WTC11 (cell line): ENCODE measurements around the gene FMN2. TPM values are rescaled to one million over a fixed set of nuclear protein-coding genes. Genes with fewer than 3 reads are reported as not detected.

Source experiments
- ATAC-seq: fragments of 200-7000 bp; cut with Tn5 transposase; 2 replicates; pipeline ENCODE4 v1.10.0; 2021; ENCODE audit warnings: mild to moderate bottlenecking, moderate library complexity
- CTCF ChIA-PET: fragments of 300-600 bp; sonication (Branson Sonifier 250); formaldehyde crosslinking; loops from one replicate; lab custom pipeline; 2021; ENCODE audit warnings: antibody characterized with exemption; lab: Charles Lee
- POLR2A ChIA-PET: fragments of 350-600 bp; sonication (Branson Sonifier 250); formaldehyde crosslinking; loops from one replicate; lab custom pipeline; 2021; ENCODE audit warnings: antibody characterized with exemption; lab: Charles Lee
- DNase-seq: peaks from one replicate; pipeline ENCODE4 v3.0.0; 2021; ENCODE audit warnings: low spot score
- H3K27ac Mint-ChIP-seq: 2 replicates; pipeline ENCODE4 v1.8.0; 2021; ENCODE audit warnings: mixed read lengths
- H3K27me3 Mint-ChIP-seq: 2 replicates; pipeline ENCODE4 v1.8.0; 2021; ENCODE audit warnings: low read depth, mild to moderate bottlenecking, moderate library complexity, mixed read lengths
- H3K36me3 Mint-ChIP-seq: 2 replicates; pipeline ENCODE4 v1.8.0; 2021; ENCODE audit warnings: mixed read lengths
- H3K4me1 Mint-ChIP-seq: 2 replicates; pipeline ENCODE4 v1.8.0; 2022; ENCODE audit warnings: mixed read lengths
- H3K4me3 Mint-ChIP-seq: 2 replicates; pipeline ENCODE4 v1.8.0; 2021; ENCODE audit warnings: mild to moderate bottlenecking, moderate library complexity, mixed read lengths
- H3K9me3 Mint-ChIP-seq: 2 replicates; pipeline ENCODE4 v1.8.0; 2021; ENCODE audit warnings: mixed read lengths
- CREM ChIP-seq: sonication (generic); formaldehyde crosslinking; IDR thresholded peaks from 2 replicates; pipeline ENCODE4 v1.8.1; 2022; ENCODE audit warnings: mild to moderate bottlenecking, missing genetic modification reagents, moderate library complexity
- ELF4 ChIP-seq: sonication (generic); formaldehyde crosslinking; IDR thresholded peaks from 2 replicates; pipeline ENCODE4 v1.8.1; 2022; ENCODE audit warnings: low read depth, mild to moderate bottlenecking, moderate library complexity, missing genetic modification reagents
- ESRRA ChIP-seq: sonication (generic); formaldehyde crosslinking; IDR thresholded peaks from 2 replicates; pipeline ENCODE4 v1.8.1; 2022; ENCODE audit warnings: mild to moderate bottlenecking, missing genetic modification reagents, borderline replicate concordance
- ETV6 ChIP-seq: sonication (generic); formaldehyde crosslinking; IDR thresholded peaks from 2 replicates; pipeline ENCODE4 v1.8.1; 2022; ENCODE audit warnings: mild to moderate bottlenecking, missing genetic modification reagents
- FOXJ3 ChIP-seq: sonication (generic); formaldehyde crosslinking; IDR thresholded peaks from 2 replicates; pipeline ENCODE4 v1.9.0; 2021; ENCODE audit warnings: missing genetic modification reagents, mild to moderate bottlenecking, borderline replicate concordance
- FOXP1 ChIP-seq: sonication (generic); formaldehyde crosslinking; IDR thresholded peaks from 2 replicates; pipeline ENCODE4 v1.8.0; 2022; ENCODE audit warnings: missing genetic modification reagents, mild to moderate bottlenecking, moderate library complexity, borderline replicate concordance
- KAT7 ChIP-seq: sonication (generic); formaldehyde crosslinking; IDR thresholded peaks from 2 replicates; pipeline ENCODE4 v1.8.1; 2023; ENCODE audit warnings: missing genetic modification reagents, mild to moderate bottlenecking, borderline replicate concordance
- MXD4 ChIP-seq: fragments of 250-450 bp; sonication (Bioruptor Pico); IDR thresholded peaks from 2 replicates; pipeline ENCODE4 v1.8.0; 2021; ENCODE audit warnings: mild to moderate bottlenecking, moderate library complexity, borderline replicate concordance
- NR2C2 ChIP-seq: sonication (generic); formaldehyde crosslinking; IDR thresholded peaks from 2 replicates; pipeline ENCODE4 v1.8.0; 2022; ENCODE audit warnings: mild to moderate bottlenecking, missing genetic modification reagents
- NR3C1 ChIP-seq: sonication (generic); formaldehyde crosslinking; conservative IDR thresholded peaks from 2 replicates; pipeline ENCODE4 v1.8.1; 2023; ENCODE audit warnings: low read depth, mild to moderate bottlenecking, missing genetic modification reagents
- OVOL2 ChIP-seq: fragments of 250-450 bp; sonication (Bioruptor Pico); IDR thresholded peaks from 2 replicates; pipeline ENCODE4 v1.9.0; 2021; ENCODE audit warnings: mild to moderate bottlenecking, borderline replicate concordance
- SMAD4 ChIP-seq: sonication (generic); formaldehyde crosslinking; IDR thresholded peaks from 2 replicates; pipeline ENCODE4 v1.8.0; 2022; ENCODE audit warnings: mild to moderate bottlenecking, missing genetic modification reagents
- SOX15 ChIP-seq: fragments of 250-450 bp; sonication (Bioruptor Pico); IDR thresholded peaks from 2 replicates; pipeline ENCODE4 v1.9.0; 2021; ENCODE audit warnings: mild to moderate bottlenecking
- TCF7 ChIP-seq: sonication (generic); formaldehyde crosslinking; IDR thresholded peaks from 2 replicates; pipeline ENCODE4 v1.8.0; 2022; ENCODE audit warnings: mild to moderate bottlenecking, low read depth, missing genetic modification reagents, moderate library complexity
- TEAD4 ChIP-seq: sonication (generic); formaldehyde crosslinking; IDR thresholded peaks from 2 replicates; pipeline ENCODE4 v1.8.0; 2022; ENCODE audit warnings: mild to moderate bottlenecking, missing genetic modification reagents
- ZBTB21 ChIP-seq: sonication (generic); formaldehyde crosslinking; IDR thresholded peaks from 2 replicates; pipeline ENCODE4 v1.8.1; 2023; ENCODE audit warnings: mild to moderate bottlenecking, missing genetic modification reagents, borderline replicate concordance
- ZNF263 ChIP-seq: sonication (generic); formaldehyde crosslinking; IDR thresholded peaks from 2 replicates; pipeline ENCODE4 v1.8.1; 2022; ENCODE audit warnings: low read depth, mild to moderate bottlenecking, moderate library complexity, missing genetic modification reagents
- ZNF396 ChIP-seq: fragments of 250-450 bp; sonication (Bioruptor Pico); IDR thresholded peaks from 2 replicates; pipeline ENCODE4 v1.8.0; 2021; ENCODE audit warnings: mild to moderate bottlenecking, moderate library complexity, borderline replicate concordance
- ZNF416 ChIP-seq: fragments of 250-450 bp; sonication (Bioruptor Pico); IDR thresholded peaks from 2 replicates; pipeline ENCODE4 v1.9.0; 2021; ENCODE audit warnings: mild to moderate bottlenecking, inconsistent platforms
- ZNF423 ChIP-seq: fragments of 250-450 bp; sonication (Bioruptor Pico); IDR thresholded peaks from 2 replicates; pipeline ENCODE4 v2.1.2; 2022; ENCODE audit warnings: mild to moderate bottlenecking, moderate library complexity
- total RNA-seq: library from RNA; stranded (reverse); gene quantifications from 3 replicates; pipeline ENCODE4 v1.2.3, GENCODE V29; 2021
- TF ChIP-seq, protein P1 (sequence below): fragments of 200-600 bp; IDR thresholded peaks from 2 replicates; pipeline ENCODE4 v1.8.0; 2022; ENCODE audit warnings: antibody characterized with exemption
- TF ChIP-seq, protein P2 (sequence below): fragments of 250-450 bp; sonication (Bioruptor Pico); IDR thresholded peaks from 2 replicates; pipeline ENCODE4 v2.1.2; 2022; ENCODE audit warnings: mild to moderate bottlenecking, moderate library complexity
- TF ChIP-seq, protein P3 (sequence below): sonication (generic); formaldehyde crosslinking; IDR thresholded peaks from 2 replicates; pipeline ENCODE4 v1.8.1; 2023; ENCODE audit warnings: mild to moderate bottlenecking, moderate library complexity, missing genetic modification reagents
- TF ChIP-seq, protein P4 (sequence below): sonication (generic); formaldehyde crosslinking; IDR thresholded peaks from 2 replicates; pipeline ENCODE4 v1.8.1; 2022; ENCODE audit warnings: missing genetic modification reagents, borderline replicate concordance
- TF ChIP-seq, protein P5 (sequence below): sonication (generic); formaldehyde crosslinking; IDR thresholded peaks from 2 replicates; pipeline ENCODE4 v1.8.1; 2022; ENCODE audit warnings: mild to moderate bottlenecking, missing genetic modification reagents, moderate library complexity, borderline replicate concordance
- TF ChIP-seq, protein P6 (sequence below): sonication (generic); formaldehyde crosslinking; IDR thresholded peaks from 2 replicates; pipeline ENCODE4 v1.8.0; 2023; ENCODE audit warnings: missing genetic modification reagents
- TF ChIP-seq, protein P7 (sequence below): sonication (generic); formaldehyde crosslinking; IDR thresholded peaks from 2 replicates; pipeline ENCODE4 v1.8.1; 2022; ENCODE audit warnings: low read depth, mild to moderate bottlenecking, moderate library complexity, missing genetic modification reagents, borderline replicate concordance

Gene FMN2
- total RNA-seq, 1 experiment from 2014 or later, result 1.8 TPM

DNA sequence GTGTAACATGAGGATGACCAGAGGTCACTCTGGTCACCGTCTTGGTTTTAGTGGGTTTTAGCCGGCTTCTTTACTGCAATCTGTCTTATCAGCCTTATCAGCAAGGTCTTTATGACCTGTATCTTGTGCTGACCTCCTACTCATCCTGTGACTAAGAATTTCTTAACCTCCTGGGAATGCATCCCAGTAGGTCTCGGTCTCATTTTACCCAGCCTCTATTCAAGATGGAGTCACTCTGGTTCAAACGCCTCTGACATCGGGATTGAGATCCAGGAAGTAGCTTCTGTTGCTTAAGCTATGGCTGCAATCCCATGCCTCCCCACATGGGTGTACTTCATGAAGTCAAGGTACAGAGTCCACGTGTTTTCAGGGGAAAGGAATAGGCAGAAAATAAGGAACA is 19.9 kb downstream of the FMN2 start:
- DNase-seq, result no peak
- Mint-ChIP-seq H3K4me1 (peaks cover 7% of the 10 kb centered on the region), H3K36me3 (no peaks in the 10 kb centered on the region), H3K9me3 (no peaks in the 10 kb centered on the region), H3K4me3 (no peak overlapping the region), H3K27me3 (no peaks in the 10 kb centered on the region), H3K27ac (no peak overlapping the region)
- TF ChIP-seq ZNF416 (CRISPR knock-in tag), result no peak
- TF ChIP-seq, protein P1, sequence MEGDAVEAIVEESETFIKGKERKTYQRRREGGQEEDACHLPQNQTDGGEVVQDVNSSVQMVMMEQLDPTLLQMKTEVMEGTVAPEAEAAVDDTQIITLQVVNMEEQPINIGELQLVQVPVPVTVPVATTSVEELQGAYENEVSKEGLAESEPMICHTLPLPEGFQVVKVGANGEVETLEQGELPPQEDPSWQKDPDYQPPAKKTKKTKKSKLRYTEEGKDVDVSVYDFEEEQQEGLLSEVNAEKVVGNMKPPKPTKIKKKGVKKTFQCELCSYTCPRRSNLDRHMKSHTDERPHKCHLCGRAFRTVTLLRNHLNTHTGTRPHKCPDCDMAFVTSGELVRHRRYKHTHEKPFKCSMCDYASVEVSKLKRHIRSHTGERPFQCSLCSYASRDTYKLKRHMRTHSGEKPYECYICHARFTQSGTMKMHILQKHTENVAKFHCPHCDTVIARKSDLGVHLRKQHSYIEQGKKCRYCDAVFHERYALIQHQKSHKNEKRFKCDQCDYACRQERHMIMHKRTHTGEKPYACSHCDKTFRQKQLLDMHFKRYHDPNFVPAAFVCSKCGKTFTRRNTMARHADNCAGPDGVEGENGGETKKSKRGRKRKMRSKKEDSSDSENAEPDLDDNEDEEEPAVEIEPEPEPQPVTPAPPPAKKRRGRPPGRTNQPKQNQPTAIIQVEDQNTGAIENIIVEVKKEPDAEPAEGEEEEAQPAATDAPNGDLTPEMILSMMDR, result no peak
- TF ChIP-seq FOXP1, result no peak
- TF ChIP-seq, protein P2, sequence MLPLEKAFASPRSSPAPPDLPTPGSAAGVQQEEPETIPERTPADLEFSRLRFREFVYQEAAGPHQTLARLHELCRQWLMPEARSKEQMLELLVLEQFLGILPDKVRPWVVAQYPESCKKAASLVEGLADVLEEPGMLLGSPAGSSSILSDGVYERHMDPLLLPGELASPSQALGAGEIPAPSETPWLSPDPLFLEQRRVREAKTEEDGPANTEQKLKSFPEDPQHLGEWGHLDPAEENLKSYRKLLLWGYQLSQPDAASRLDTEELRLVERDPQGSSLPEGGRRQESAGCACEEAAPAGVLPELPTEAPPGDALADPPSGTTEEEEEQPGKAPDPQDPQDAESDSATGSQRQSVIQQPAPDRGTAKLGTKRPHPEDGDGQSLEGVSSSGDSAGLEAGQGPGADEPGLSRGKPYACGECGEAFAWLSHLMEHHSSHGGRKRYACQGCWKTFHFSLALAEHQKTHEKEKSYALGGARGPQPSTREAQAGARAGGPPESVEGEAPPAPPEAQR (CRISPR knock-in tag), result peak; percentile 92
- peak; percentile 18; the same call in 1 of the 2 replicates for TF ChIP-seq MXD4 (CRISPR knock-in tag)
- TF ChIP-seq KAT7, result no peak
- TF ChIP-seq ZNF263 (CRISPR knock-in tag), result no peak
- TF ChIP-seq ZNF396 (CRISPR knock-in tag), result 0 out of 2 replicates have a peak, but pooled peaks have one; percentile 63
- TF ChIP-seq, protein P3, sequence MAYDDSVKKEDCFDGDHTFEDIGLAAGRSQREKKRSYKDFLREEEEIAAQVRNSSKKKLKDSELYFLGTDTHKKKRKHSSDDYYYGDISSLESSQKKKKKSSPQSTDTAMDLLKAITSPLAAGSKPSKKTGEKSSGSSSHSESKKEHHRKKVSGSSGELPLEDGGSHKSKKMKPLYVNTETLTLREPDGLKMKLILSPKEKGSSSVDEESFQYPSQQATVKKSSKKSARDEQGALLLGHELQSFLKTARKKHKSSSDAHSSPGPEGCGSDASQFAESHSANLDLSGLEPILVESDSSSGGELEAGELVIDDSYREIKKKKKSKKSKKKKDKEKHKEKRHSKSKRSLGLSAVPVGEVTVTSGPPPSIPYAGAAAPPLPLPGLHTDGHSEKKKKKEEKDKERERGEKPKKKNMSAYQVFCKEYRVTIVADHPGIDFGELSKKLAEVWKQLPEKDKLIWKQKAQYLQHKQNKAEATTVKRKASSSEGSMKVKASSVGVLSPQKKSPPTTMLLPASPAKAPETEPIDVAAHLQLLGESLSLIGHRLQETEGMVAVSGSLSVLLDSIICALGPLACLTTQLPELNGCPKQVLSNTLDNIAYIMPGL, result no peak
- TF ChIP-seq SMAD4 (CRISPR knock-in tag), result no peak
- TF ChIP-seq ETV6 (CRISPR knock-in tag), result no peak
- TF ChIP-seq NR2C2, result no peak
- CTCF ChIA-PET, result interaction anchor here (1.0 to 1.4 kb wide), 2 partner anchors 11 to 20 kb away, joined by 4 to 6 read pairs; partner anchors contain the start of gene FMN2
- ATAC-seq, result peak; percentile 55
- POLR2A ChIA-PET, result no interaction called here

DNA sequence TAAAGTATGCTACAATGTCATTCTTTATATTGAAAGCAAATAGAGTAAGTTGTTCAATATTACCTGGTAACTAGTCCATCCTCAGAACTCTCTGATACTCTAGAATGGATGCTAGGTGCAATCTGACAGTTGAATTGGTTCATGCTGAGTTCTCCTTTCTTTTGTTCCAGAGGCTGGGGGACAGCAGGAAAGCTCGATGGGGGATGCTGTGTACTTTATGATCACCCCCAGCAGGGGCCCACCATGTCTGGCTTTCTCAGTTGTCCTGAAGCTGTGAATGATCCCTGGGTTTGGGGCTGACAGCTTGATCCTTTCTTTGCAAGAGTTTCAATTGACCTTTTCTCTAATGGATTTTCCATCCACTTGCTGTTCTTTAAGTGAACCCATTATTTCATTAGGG is 22.5 kb downstream of the FMN2 start:
- Mint-ChIP-seq H3K9me3 (no peaks in the 10 kb centered on the region), H3K27ac (no peak overlapping the region), H3K4me1 (peaks cover 7% of the 10 kb centered on the region), H3K27me3 (no peaks in the 10 kb centered on the region), H3K4me3 (no peak overlapping the region), H3K36me3 (no peaks in the 10 kb centered on the region)
- ChIA-PET CTCF (no interaction called here), POLR2A (interaction anchor here (1.0 kb wide), 1 partner anchor 11 kb away, joined by 3 read pairs; no protein-coding TSS in a partner anchor)
- ATAC-seq, result no peak
- TF ChIP-seq, protein P4, sequence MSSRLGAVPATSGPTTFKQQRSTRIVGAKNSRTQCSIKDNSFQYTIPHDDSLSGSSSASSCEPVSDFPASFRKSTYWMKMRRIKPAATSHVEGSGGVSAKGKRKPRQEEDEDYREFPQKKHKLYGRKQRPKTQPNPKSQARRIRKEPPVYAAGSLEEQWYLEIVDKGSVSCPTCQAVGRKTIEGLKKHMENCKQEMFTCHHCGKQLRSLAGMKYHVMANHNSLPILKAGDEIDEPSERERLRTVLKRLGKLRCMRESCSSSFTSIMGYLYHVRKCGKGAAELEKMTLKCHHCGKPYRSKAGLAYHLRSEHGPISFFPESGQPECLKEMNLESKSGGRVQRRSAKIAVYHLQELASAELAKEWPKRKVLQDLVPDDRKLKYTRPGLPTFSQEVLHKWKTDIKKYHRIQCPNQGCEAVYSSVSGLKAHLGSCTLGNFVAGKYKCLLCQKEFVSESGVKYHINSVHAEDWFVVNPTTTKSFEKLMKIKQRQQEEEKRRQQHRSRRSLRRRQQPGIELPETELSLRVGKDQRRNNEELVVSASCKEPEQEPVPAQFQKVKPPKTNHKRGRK (CRISPR knock-in tag), result no peak
- no peak for TF ChIP-seq SOX15 (CRISPR knock-in tag)
- TF ChIP-seq, protein P5, sequence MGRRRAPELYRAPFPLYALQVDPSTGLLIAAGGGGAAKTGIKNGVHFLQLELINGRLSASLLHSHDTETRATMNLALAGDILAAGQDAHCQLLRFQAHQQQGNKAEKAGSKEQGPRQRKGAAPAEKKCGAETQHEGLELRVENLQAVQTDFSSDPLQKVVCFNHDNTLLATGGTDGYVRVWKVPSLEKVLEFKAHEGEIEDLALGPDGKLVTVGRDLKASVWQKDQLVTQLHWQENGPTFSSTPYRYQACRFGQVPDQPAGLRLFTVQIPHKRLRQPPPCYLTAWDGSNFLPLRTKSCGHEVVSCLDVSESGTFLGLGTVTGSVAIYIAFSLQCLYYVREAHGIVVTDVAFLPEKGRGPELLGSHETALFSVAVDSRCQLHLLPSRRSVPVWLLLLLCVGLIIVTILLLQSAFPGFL (CRISPR knock-in tag), result no peak
- TF ChIP-seq TEAD4 (CRISPR knock-in tag), result no peak
- TF ChIP-seq ZNF423 (CRISPR knock-in tag), result no peak; the same call in 1 of the 2 replicates
- TF ChIP-seq TCF7 (CRISPR knock-in tag), result no peak
- TF ChIP-seq CREM (CRISPR knock-in tag), result no peak
- TF ChIP-seq, protein P6, sequence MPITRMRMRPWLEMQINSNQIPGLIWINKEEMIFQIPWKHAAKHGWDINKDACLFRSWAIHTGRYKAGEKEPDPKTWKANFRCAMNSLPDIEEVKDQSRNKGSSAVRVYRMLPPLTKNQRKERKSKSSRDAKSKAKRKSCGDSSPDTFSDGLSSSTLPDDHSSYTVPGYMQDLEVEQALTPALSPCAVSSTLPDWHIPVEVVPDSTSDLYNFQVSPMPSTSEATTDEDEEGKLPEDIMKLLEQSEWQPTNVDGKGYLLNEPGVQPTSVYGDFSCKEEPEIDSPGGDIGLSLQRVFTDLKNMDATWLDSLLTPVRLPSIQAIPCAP, result no peak
- TF ChIP-seq FOXJ3 (CRISPR knock-in tag), result no peak
- no peak for TF ChIP-seq ELF4 (CRISPR knock-in tag)
- no peak for TF ChIP-seq OVOL2 (CRISPR knock-in tag)
- TF ChIP-seq, protein P7, sequence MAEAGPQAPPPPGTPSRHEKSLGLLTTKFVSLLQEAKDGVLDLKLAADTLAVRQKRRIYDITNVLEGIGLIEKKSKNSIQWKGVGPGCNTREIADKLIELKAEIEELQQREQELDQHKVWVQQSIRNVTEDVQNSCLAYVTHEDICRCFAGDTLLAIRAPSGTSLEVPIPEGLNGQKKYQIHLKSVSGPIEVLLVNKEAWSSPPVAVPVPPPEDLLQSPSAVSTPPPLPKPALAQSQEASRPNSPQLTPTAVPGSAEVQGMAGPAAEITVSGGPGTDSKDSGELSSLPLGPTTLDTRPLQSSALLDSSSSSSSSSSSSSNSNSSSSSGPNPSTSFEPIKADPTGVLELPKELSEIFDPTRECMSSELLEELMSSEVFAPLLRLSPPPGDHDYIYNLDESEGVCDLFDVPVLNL, result no peak
- no peak for TF ChIP-seq ZNF396 (CRISPR knock-in tag)
- TF ChIP-seq NR3C1 (CRISPR knock-in tag), result no peak
- no peak for TF ChIP-seq SMAD4 (CRISPR knock-in tag)
- no peak for TF ChIP-seq ZBTB21 (CRISPR knock-in tag)
- TF ChIP-seq ESRRA (CRISPR knock-in tag), result no peak
- TF ChIP-seq ZNF263 (CRISPR knock-in tag), result no peak
- no peak for DNase-seq
